Measurements from ENCODE around the gene JARID2.

The JARID2 gene

GRCh38 chr6:15557174-15557573 lies 311.3 kb downstream of the JARID2 start:
- H3K27ac ChIP-seq (ENCODE audit: insufficient read depth in 1 of 2, low read depth in 1 of 2, low read length in 2 of 2, poor library complexity in 1 of 2, severe bottlenecking in 2 of 2) = no peak overlapping the region
- ChIA-PET CTCF (no interaction called here), POLR2A (interaction anchor here (0.8 kb wide), 1 partner anchor 50 kb away, joined by 4 read pairs; no protein-coding TSS in a partner anchor)
- H3K9me3 ChIP-seq (ENCODE audit: control extremely low read depth in 1 of 5, control insufficient read depth in 4 of 5, insufficient read depth in 2 of 5, low read depth in 1 of 5, low read length in 4 of 5) = no peaks in the 10 kb centered on the region
- DNase-seq = no peak
- H3K4me3 ChIP-seq (ENCODE audit: control insufficient read depth in 1 of 7, extremely low read depth in 1 of 7, insufficient read depth in 4 of 7, low read depth in 2 of 7, low read length in 6 of 7) = no peak overlapping the region
- H3K36me3 ChIP-seq (ENCODE audit: control insufficient read depth in 4 of 4, insufficient read depth in 4 of 4, low read length in 3 of 4) = no peaks in the 10 kb centered on the region
- no peaks in the 10 kb centered on the region for H3K27me3 ChIP-seq (replicated peaks in 2 of 5; ENCODE audit: control insufficient read depth in 4 of 5, insufficient read depth in 5 of 5, low read length in 4 of 5)
- peaks cover 0 to 12% (median 6%) of the 10 kb centered on the region in 4 experiments for H3K4me1 ChIP-seq (ENCODE audit: control extremely low read depth in 1 of 4, control insufficient read depth in 4 of 4, insufficient read depth in 4 of 4, low read length in 3 of 4)

GRCh38 chr6:15560713-15561112 lies 314.8 kb downstream of the JARID2 start:
- Histone ChIP-seq H3K9me3 (ENCODE audit: control extremely low read depth in 1 of 5, control insufficient read depth in 4 of 5, insufficient read depth in 2 of 5, low read depth in 1 of 5, low read length in 4 of 5) (no peaks in the 10 kb centered on the region), H3K27ac (ENCODE audit: insufficient read depth in 1 of 2, low read depth in 1 of 2, low read length in 2 of 2, poor library complexity in 1 of 2, severe bottlenecking in 2 of 2) (no peak overlapping the region), H3K27me3 (replicated peaks in 2 of 5; ENCODE audit: control insufficient read depth in 4 of 5, insufficient read depth in 5 of 5, low read length in 4 of 5) (no peaks in the 10 kb centered on the region), H3K4me1 (ENCODE audit: control extremely low read depth in 1 of 4, control insufficient read depth in 4 of 4, insufficient read depth in 4 of 4, low read length in 3 of 4) (peaks cover 0 to 3% (median 3%) of the 10 kb centered on the region in 4 experiments), H3K4me3 (ENCODE audit: control insufficient read depth in 1 of 7, extremely low read depth in 1 of 7, insufficient read depth in 4 of 7, low read depth in 2 of 7, low read length in 6 of 7) (no peak overlapping the region), H3K36me3 (ENCODE audit: control insufficient read depth in 4 of 4, insufficient read depth in 4 of 4, low read length in 3 of 4) (no peaks in the 10 kb centered on the region)
- WGBS (ENCODE audit: insufficient coverage) = no CpG with 5 or more reads among the region's 1 CpG
- no peak for DNase-seq
- POLR2A ChIA-PET = no interaction called here
- CTCF ChIA-PET = no interaction called here

GRCh38 chr6:15561447-15562199 lies 315.8 kb downstream of the JARID2 start:
- POLR2A ChIA-PET = no interaction called here
- DNase-seq = no peak

GRCh38 chr6:15562977-15563376 lies 317.1 kb downstream of the JARID2 start:
- Histone ChIP-seq H3K36me3 (ENCODE audit: control insufficient read depth in 4 of 4, insufficient read depth in 4 of 4, low read length in 3 of 4) (no peaks in the 10 kb centered on the region), H3K27ac (ENCODE audit: insufficient read depth in 1 of 2, low read depth in 1 of 2, low read length in 2 of 2, poor library complexity in 1 of 2, severe bottlenecking in 2 of 2) (no peak overlapping the region), H3K4me1 (ENCODE audit: control extremely low read depth in 1 of 4, control insufficient read depth in 4 of 4, insufficient read depth in 4 of 4, low read length in 3 of 4) (no peaks in the 10 kb centered on the region), H3K4me3 (ENCODE audit: control insufficient read depth in 1 of 7, extremely low read depth in 1 of 7, insufficient read depth in 4 of 7, low read depth in 2 of 7, low read length in 6 of 7) (no peak overlapping the region), H3K9me3 (ENCODE audit: control extremely low read depth in 1 of 5, control insufficient read depth in 4 of 5, insufficient read depth in 2 of 5, low read depth in 1 of 5, low read length in 4 of 5) (peaks cover 0 to 2% (median 0%) of the 10 kb centered on the region in 5 experiments), H3K27me3 (replicated peaks in 2 of 5; ENCODE audit: control insufficient read depth in 4 of 5, insufficient read depth in 5 of 5, low read length in 4 of 5) (no peaks in the 10 kb centered on the region)
- ChIA-PET POLR2A (no interaction called here), CTCF (no interaction called here)
- 100% methylated on average over 1 of the region's 1 CpG for WGBS (ENCODE audit: insufficient coverage)
- no peak for DNase-seq

More at GRCh38 chr6:15561447-15562199, 315.8 kb downstream of the JARID2 start:
- no CpG with 5 or more reads among the region's 3 CpGs for WGBS (ENCODE audit: insufficient coverage)
- Histone ChIP-seq H3K4me1 (ENCODE audit: control extremely low read depth in 1 of 4, control insufficient read depth in 4 of 4, insufficient read depth in 4 of 4, low read length in 3 of 4) (no peaks in the 10 kb centered on the region), H3K36me3 (ENCODE audit: control insufficient read depth in 4 of 4, insufficient read depth in 4 of 4, low read length in 3 of 4) (no peaks in the 10 kb centered on the region), H3K9me3 (ENCODE audit: control extremely low read depth in 1 of 5, control insufficient read depth in 4 of 5, insufficient read depth in 2 of 5, low read depth in 1 of 5, low read length in 4 of 5) (no peaks in the 10 kb centered on the region), H3K4me3 (ENCODE audit: control insufficient read depth in 1 of 7, extremely low read depth in 1 of 7, insufficient read depth in 4 of 7, low read depth in 2 of 7, low read length in 6 of 7) (no peak overlapping the region), H3K27ac (ENCODE audit: insufficient read depth in 1 of 2, low read depth in 1 of 2, low read length in 2 of 2, poor library complexity in 1 of 2, severe bottlenecking in 2 of 2) (no peak overlapping the region), H3K27me3 (replicated peaks in 2 of 5; ENCODE audit: control insufficient read depth in 4 of 5, insufficient read depth in 5 of 5, low read length in 4 of 5) (no peaks in the 10 kb centered on the region)
- CTCF ChIA-PET = no interaction called here

- H3K27me3 ChIP-seq (replicated peaks in 2 of 5; ENCODE audit: control insufficient read depth in 4 of 5, insufficient read depth in 5 of 5, low read length in 4 of 5) = no peaks in the 10 kb centered on the region
- no peaks in the 10 kb centered on the region for H3K4me1 ChIP-seq (ENCODE audit: control extremely low read depth in 1 of 4, control insufficient read depth in 4 of 4, insufficient read depth in 4 of 4, low read length in 3 of 4)
- peaks cover 0 to 4% (median 2%) of the 10 kb centered on the region in 5 experiments for H3K9me3 ChIP-seq (ENCODE audit: control extremely low read depth in 1 of 5, control insufficient read depth in 4 of 5, insufficient read depth in 2 of 5, low read depth in 1 of 5, low read length in 4 of 5)
- ChIA-PET POLR2A (no interaction called here), CTCF (no interaction called here)
- no peak overlapping the region for H3K4me3 ChIP-seq (ENCODE audit: control insufficient read depth in 1 of 7, extremely low read depth in 1 of 7, insufficient read depth in 4 of 7, low read depth in 2 of 7, low read length in 6 of 7)
- DNase-seq = no peak
- peaks cover 0 to 21% (median 10%) of the 10 kb centered on the region in 4 experiments for H3K36me3 ChIP-seq (ENCODE audit: control insufficient read depth in 4 of 4, insufficient read depth in 4 of 4, low read length in 3 of 4)
- peak overlapping the region in 1 of 2 experiments; percentile 71 for H3K27ac ChIP-seq (ENCODE audit: insufficient read depth in 1 of 2, low read depth in 1 of 2, low read length in 2 of 2, poor library complexity in 1 of 2, severe bottlenecking in 2 of 2)
- 94% methylated on average over 8 of the region's 17 CpGs for WGBS (ENCODE audit: insufficient coverage)
Observed at GRCh38 chr6:15569035-15569995, 323.4 kb downstream of the JARID2 start.

GRCh38 chr6:15570171-15570570 lies 324.3 kb downstream of the JARID2 start:
- Histone ChIP-seq H3K9me3 (ENCODE audit: control extremely low read depth in 1 of 5, control insufficient read depth in 4 of 5, insufficient read depth in 2 of 5, low read depth in 1 of 5, low read length in 4 of 5) (peaks cover 0 to 4% (median 2%) of the 10 kb centered on the region in 5 experiments), H3K27ac (ENCODE audit: insufficient read depth in 1 of 2, low read depth in 1 of 2, low read length in 2 of 2, poor library complexity in 1 of 2, severe bottlenecking in 2 of 2) (peak overlapping the region in 1 of 2 experiments; percentile 43), H3K27me3 (replicated peaks in 2 of 5; ENCODE audit: control insufficient read depth in 4 of 5, insufficient read depth in 5 of 5, low read length in 4 of 5) (no peaks in the 10 kb centered on the region), H3K4me1 (ENCODE audit: control extremely low read depth in 1 of 4, control insufficient read depth in 4 of 4, insufficient read depth in 4 of 4, low read length in 3 of 4) (peaks cover 0 to under 1% (median 0%) of the 10 kb centered on the region in 4 experiments), H3K4me3 (ENCODE audit: control insufficient read depth in 1 of 7, extremely low read depth in 1 of 7, insufficient read depth in 4 of 7, low read depth in 2 of 7, low read length in 6 of 7) (no peak overlapping the region), H3K36me3 (ENCODE audit: control insufficient read depth in 4 of 4, insufficient read depth in 4 of 4, low read length in 3 of 4) (peaks cover 0 to 23% (median 10%) of the 10 kb centered on the region in 4 experiments)
- DNase-seq = no peak
- WGBS (ENCODE audit: insufficient coverage) = 100% methylated on average over 2 of the region's 2 CpGs
- CTCF ChIA-PET = interaction anchor here (1.0 kb wide), 1 partner anchor 568 kb away, joined by 4 read pairs; no protein-coding TSS in a partner anchor
- POLR2A ChIA-PET = no interaction called here

Data from common myeloid progenitor, CD34-positive (primary cell).